OCI-LY1 (cell line): Measurements from ENCODE around the gene KDM3B.

Experiments
- H2AFZ ChIP-seq: fragments of 200-600 bp; sonication (generic), shearing (Covaris generic); 2 replicates; pipeline ENCODE4 v1.6.0; 2014; ENCODE audit warnings: antibody characterized with exemption, mild to moderate bottlenecking, low read length
- H3F3A ChIP-seq: fragments of 200-600 bp; sonication (generic), shearing (Covaris generic); 2 replicates; pipeline ENCODE4 v1.6.0; 2014; ENCODE audit warnings: mild to moderate bottlenecking, antibody characterized with exemption, low read length, moderate library complexity; ENCODE audit not compliant: insufficient read depth
- H3K27ac ChIP-seq: fragments of 200-600 bp; sonication (generic); 2 replicates; pipeline ENCODE4 v1.5.1; 2014; ENCODE audit warnings: low read length, mixed run types, mild to moderate bottlenecking, low read depth; ENCODE audit not compliant: poor library complexity, severe bottlenecking
- H3K27me3 ChIP-seq: fragments of 200-600 bp; sonication (generic); 2 replicates; pipeline ENCODE4 v1.6.0; 2014; ENCODE audit warnings: antibody characterized with exemption, mild to moderate bottlenecking, low read length, moderate library complexity; ENCODE audit not compliant: insufficient read depth
- H3K36me3 ChIP-seq: fragments of 200-600 bp; sonication (generic); 2 replicates; pipeline ENCODE4 v1.6.1; 2014; ENCODE audit warnings: mild to moderate bottlenecking, antibody characterized with exemption, low read length, moderate library complexity, mixed read lengths; ENCODE audit not compliant: insufficient read depth
- H3K4me1 ChIP-seq: fragments of 200-600 bp; sonication (generic); 2 replicates; pipeline ENCODE4 v1.5.1; 2014; ENCODE audit warnings: mild to moderate bottlenecking, low read length, moderate library complexity; ENCODE audit not compliant: insufficient read depth, severe bottlenecking
- H3K4me2 ChIP-seq: fragments of 200-600 bp; sonication (generic), shearing (Covaris generic); 2 replicates; pipeline ENCODE4 v1.6.1; 2014; ENCODE audit warnings: low read length
- H3K4me3 ChIP-seq: fragments of 200-600 bp; sonication (generic); 2 replicates; pipeline ENCODE4 v1.5.1; 2014; ENCODE audit warnings: low read length, low read depth, mild to moderate bottlenecking, mixed read lengths; ENCODE audit not compliant: poor library complexity, severe bottlenecking
- H3K79me2 ChIP-seq: fragments of 200-600 bp; shearing (Covaris generic); 2 replicates; pipeline ENCODE4 v1.6.1; 2016; ENCODE audit warnings: mixed run types, low read length, mixed read lengths; ENCODE audit not compliant: insufficient read depth
- H3K9ac ChIP-seq: fragments of 200-600 bp; sonication (generic), shearing (Covaris generic); 2 replicates; pipeline ENCODE4 v1.6.1; 2014; ENCODE audit warnings: mild to moderate bottlenecking, low read length, mixed read lengths
- H3K9me2 ChIP-seq: fragments of 200-600 bp; sonication (generic), shearing (Covaris generic); 2 replicates; pipeline ENCODE4 v1.6.1; 2014; ENCODE audit warnings: low read depth, mild to moderate bottlenecking, low read length, mixed read lengths
- H3K9me3 ChIP-seq: fragments of 200-600 bp; shearing (Covaris generic); 2 replicates; pipeline ENCODE4 v1.6.1; 2014; ENCODE audit warnings: low read length, mixed read lengths
- H4K20me1 ChIP-seq: fragments of 200-600 bp; sonication (generic), shearing (Covaris generic); 2 replicates; pipeline ENCODE4 v1.6.0; 2016; ENCODE audit warnings: mild to moderate bottlenecking, low read length; ENCODE audit not compliant: insufficient read depth
- EZH2 ChIP-seq: fragments of 200-600 bp; sonication (generic), shearing (Covaris generic); IDR thresholded peaks from 2 replicates; pipeline ENCODE4 v1.8.0; 2017; ENCODE audit warnings: borderline replicate concordance, mixed run types, mild to moderate bottlenecking, antibody characterized with exemption, low read length, moderate library complexity, mixed read lengths
- TF ChIP-seq, protein P1 (sequence below): fragments of 200-600 bp; sonication (generic), shearing (Covaris generic); IDR thresholded peaks from 2 replicates; pipeline ENCODE4 v1.5.1; 2017; ENCODE audit warnings: mild to moderate bottlenecking, antibody characterized with exemption, low read length, moderate library complexity, mixed read lengths

Gene KDM3B

DNA sequence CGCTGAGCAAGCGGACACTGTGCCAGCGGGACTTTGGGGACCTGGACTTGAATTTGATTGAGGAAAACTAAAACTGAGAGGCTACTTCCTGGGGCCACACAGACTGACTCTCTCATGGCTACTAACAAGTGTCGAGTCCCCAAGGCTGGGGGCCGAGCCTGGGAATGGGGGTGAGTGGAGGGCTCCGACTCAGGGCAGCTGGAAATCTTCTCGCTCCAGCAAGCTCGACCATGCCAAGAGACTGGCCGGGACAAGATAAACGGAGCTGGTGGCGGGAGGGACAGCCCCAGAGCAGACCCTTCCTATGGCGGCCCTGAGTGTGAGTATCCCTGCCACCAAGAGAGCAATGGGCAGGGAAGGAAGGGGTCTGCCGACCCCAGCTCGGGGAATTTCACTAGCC is 5.6 kb upstream of the KDM3B start:
- Histone ChIP-seq H3K36me3 (peaks cover 74% of the 10 kb centered on the region), H3K27me3 (no peaks in the 10 kb centered on the region), H3K9me3 (no peaks in the 10 kb centered on the region), H3K9me2 (no peaks in the 10 kb centered on the region), H3K4me1 (no peaks in the 10 kb centered on the region), H3K79me2 (no peaks in the 10 kb centered on the region), H3K9ac (no peak overlapping the region), H4K20me1 (no peaks in the 10 kb centered on the region), H3K4me3 (no peak overlapping the region), H3K27ac (no peak overlapping the region), H3K4me2 (no peak overlapping the region), H2AFZ (no peak overlapping the region), H3F3A (no peaks in the 10 kb centered on the region)
- TF ChIP-seq EZH2, result no peak
- TF ChIP-seq, protein P1, sequence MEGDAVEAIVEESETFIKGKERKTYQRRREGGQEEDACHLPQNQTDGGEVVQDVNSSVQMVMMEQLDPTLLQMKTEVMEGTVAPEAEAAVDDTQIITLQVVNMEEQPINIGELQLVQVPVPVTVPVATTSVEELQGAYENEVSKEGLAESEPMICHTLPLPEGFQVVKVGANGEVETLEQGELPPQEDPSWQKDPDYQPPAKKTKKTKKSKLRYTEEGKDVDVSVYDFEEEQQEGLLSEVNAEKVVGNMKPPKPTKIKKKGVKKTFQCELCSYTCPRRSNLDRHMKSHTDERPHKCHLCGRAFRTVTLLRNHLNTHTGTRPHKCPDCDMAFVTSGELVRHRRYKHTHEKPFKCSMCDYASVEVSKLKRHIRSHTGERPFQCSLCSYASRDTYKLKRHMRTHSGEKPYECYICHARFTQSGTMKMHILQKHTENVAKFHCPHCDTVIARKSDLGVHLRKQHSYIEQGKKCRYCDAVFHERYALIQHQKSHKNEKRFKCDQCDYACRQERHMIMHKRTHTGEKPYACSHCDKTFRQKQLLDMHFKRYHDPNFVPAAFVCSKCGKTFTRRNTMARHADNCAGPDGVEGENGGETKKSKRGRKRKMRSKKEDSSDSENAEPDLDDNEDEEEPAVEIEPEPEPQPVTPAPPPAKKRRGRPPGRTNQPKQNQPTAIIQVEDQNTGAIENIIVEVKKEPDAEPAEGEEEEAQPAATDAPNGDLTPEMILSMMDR, result no peak

DNA sequence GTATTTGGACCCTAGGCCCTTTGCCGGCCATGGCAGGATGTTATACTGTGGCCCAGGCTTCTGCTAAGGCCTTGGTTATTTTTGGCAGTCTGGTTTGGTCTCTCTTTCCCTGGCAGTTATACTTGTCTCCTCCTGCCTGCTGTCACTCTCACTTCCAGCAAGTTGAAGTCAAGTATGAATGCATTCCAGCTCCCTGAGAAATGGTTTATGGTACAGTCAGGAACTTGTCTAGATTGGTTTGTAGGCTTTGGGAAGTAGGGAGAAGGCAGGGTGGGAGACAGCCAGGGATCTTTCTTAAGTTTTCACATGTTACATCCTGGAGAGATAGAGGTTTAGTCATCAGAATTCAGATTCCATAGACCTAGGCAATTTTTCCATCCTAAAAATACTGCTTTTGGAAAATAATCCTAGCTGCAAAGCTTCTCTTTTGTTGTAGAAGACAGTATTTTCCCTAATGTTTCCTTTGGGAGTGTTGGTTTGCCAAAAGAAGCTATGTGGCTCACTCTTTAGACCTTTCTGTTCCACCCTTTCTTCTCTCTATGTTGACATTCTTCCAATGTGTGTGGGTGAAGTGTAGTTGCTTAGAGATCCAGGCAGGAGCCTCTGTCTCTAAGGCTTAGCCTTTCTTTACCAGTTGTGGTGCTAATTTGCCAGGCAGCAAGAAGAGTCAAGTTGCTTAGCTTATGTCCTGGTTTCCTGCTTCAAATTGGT is 2.5 kb upstream of the KDM3B start:
- Histone ChIP-seq H3K4me1 (peaks cover 13% of the 10 kb centered on the region), H3K27ac (no peak overlapping the region), H3K36me3 (peaks cover 59% of the 10 kb centered on the region), H3K4me3 (no peak overlapping the region), H3K9ac (no peak overlapping the region), H3K9me3 (no peaks in the 10 kb centered on the region), H4K20me1 (no peaks in the 10 kb centered on the region), H3K79me2 (peaks cover 21% of the 10 kb centered on the region), H3K27me3 (no peaks in the 10 kb centered on the region), H3F3A (0 out of 2 replicates have a peak, but pooled peaks cover 3% of the 10 kb centered on the region), H3K9me2 (no peaks in the 10 kb centered on the region), H3K4me2 (no peak overlapping the region), H2AFZ (no peak overlapping the region)
- TF ChIP-seq EZH2, result no peak
- TF ChIP-seq, protein P1, result no peak

- no peaks in the 10 kb centered on the region for H4K20me1 ChIP-seq
- H3K9me2 ChIP-seq, result no peaks in the 10 kb centered on the region
- no peak overlapping the region for H3K4me2 ChIP-seq
- no peak overlapping the region for H3K27ac ChIP-seq
- H3K4me1 ChIP-seq, result peaks cover 19% of the 10 kb centered on the region
- H3K4me3 ChIP-seq, result no peak overlapping the region
- TF ChIP-seq, protein P1, result no peak
- no peak for TF ChIP-seq EZH2
- H3K27me3 ChIP-seq, result no peaks in the 10 kb centered on the region
- H2AFZ ChIP-seq, result no peak overlapping the region
- no peaks in the 10 kb centered on the region for H3K9me3 ChIP-seq
- 0 out of 2 replicates have a peak, but pooled peaks cover 3% of the 10 kb centered on the region for H3F3A ChIP-seq
- H3K36me3 ChIP-seq, result peaks cover 53% of the 10 kb centered on the region
- H3K79me2 ChIP-seq, result peaks cover 26% of the 10 kb centered on the region
- no peak overlapping the region for H3K9ac ChIP-seq
Measured at GRCh38 chr5:138350563-138350890, 2.0 kb upstream of the KDM3B start.
